Ovary (tissue), 3 donors: ENCODE measurements around the gene KCNMA1.

Experiments
- CTCF ChIP-seq, 3 donors: fragments of 450-650 bp in 2 of 3; fragments of 200-600 bp in 1 of 3; IDR thresholded peaks; one replicate each; pipeline versions ENCODE4 v1.5.1 to v1.8.0; 2016 to 2022; ENCODE audit warnings: antibody characterized with exemption in 3 of 3, mild to moderate bottlenecking in 1 of 3
- EP300 ChIP-seq: sonication (generic); formaldehyde crosslinking; IDR thresholded peaks from one replicate; pipeline ENCODE4 v1.6.1; 2017; ENCODE audit warnings: antibody characterized with exemption
- POLR2A ChIP-seq: fragments of 450-650 bp; IDR thresholded peaks from one replicate; pipeline ENCODE4 v1.6.1; 2017; ENCODE audit warnings: antibody characterized with exemption, mild to moderate bottlenecking, moderate library complexity
- donor health status: DM: no; HTN: no; CAD: no.

GRCh38 chr10:77350711-77351119 is 286.9 kb downstream of the KCNMA1 start:
- no peak for TF ChIP-seq POLR2A
- no peak for TF ChIP-seq CTCF (IDR thresholded peaks at IDR 0.05)
- no peak for TF ChIP-seq EP300
